ENCODE measurements around the gene MANEAL. TPM values are rescaled to one million over a fixed set of nuclear protein-coding genes. Genes with fewer than 3 reads are reported as not detected.
A peak's percentile ranks its signal among the peaks of the same experiment; 100 is the strongest.

The MANEAL gene
- total and polyA plus RNA-seq, 12 donors = 0.66 to 3.1 (median 1.4) TPM

DNA sequence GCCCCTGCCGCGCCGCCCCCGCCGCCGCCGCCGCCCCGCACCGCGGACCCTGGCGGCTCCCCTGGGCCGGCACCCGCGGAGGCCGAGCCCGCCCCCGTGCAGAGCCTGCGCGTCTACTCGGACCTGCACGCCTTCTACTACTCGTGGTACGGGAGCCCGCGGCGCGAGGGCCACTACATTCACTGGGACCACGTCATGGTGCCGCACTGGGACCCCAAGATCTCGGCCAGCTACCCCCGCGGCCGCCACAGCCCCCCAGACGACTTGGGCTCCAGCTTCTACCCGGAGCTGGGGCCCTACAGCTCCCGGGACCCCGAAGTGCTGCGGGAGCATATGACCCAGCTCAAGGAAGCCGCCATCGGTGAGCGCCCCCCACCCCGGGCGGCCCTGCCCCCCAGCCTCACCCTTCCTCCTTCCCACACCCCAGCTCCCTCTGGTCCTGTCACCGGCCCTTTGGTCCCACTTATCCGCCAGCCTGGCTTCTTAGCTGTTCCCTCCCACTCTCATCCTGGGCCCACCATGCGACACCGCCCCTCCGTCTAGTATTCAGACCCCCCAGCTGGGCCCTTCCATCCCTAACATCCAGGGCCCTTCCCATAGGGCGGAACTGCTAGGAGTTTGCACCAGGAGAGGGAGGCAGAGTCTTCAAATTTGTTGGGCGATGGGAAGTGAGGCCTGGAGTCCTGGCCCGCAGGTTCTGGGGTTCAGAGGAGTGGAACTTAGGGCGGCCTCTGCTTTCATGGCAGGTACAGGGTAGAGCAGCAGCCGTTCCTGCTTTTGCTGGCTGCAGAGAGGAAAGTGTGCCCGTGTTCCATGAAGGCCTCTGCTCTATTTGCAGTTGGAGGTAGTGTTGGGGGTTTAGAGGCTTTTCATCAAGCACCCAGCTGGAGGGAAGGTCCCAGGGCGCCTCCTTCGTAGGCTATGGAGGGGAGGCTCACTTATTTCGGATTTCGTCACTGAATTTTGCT is 1.0 kb downstream of the MANEAL start:
- intact Hi-C loops (cut with DNase I) = no loop called here

DNA sequence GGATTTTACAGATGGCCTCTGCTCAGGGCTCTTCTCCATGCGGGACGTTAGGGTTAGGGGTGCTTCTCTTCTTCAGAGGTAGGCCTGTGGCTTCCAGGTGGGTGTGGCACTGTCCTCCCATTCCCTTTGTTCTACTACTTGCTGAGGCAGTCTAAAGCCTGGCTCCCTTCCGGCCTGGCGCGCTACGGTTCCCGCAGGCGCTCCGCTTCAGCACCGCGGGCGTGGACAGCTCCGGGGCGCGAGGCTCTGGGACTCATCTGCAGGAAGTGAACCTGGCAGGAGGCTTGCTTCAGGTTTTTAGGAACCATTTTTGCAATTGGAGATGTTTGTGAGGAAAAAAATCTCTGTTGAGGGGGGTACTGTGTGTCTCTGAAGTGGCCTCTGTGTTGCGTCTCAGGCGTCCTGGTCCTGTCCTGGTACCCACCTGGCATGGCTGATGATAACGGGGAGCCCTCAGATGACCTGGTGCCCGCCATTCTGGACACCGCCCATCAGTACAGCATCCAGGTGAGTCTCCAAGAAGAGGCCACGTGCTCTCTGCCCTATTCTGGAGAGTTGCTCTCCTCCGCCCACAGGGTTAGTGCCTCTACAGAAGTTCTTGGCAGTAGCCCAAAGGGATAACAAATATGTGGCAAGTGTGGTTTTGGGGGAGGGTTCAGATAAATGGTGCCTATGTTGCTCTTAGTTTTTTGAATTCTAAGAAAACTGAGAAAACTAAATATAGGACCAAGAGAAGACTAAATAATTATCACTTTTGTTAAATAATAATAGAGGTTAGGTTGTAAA is 1.9 kb downstream of the MANEAL start:
- Histone ChIP-seq H3K36me3 (peaks cover 0 to 15% (median 0%) of the 10 kb centered on the region in 9 donors), H3K4me1 (peaks cover 0 to 22% (median 16%) of the 10 kb centered on the region in 9 donors), H3K9me3 (no peaks in the 10 kb centered on the region), H3K4me3 (peak overlapping the region in 2 of 10 donors; percentile 61 to 67), H3K27me3 (peaks cover 0 to 33% (median 0%) of the 10 kb centered on the region in 7 donors), H3K27ac (no peak overlapping the region)
- WGBS, 2 donors = 23 to 25% methylated on average over 22 of the region's 22 CpGs
- intact Hi-C loops (cut with DNase I) = no loop called here
- DNase-seq (peak; percentile 41 to 61), ATAC-seq (peak; percentile 44 to 81 (median 76))
- TF ChIP-seq, protein P1, sequence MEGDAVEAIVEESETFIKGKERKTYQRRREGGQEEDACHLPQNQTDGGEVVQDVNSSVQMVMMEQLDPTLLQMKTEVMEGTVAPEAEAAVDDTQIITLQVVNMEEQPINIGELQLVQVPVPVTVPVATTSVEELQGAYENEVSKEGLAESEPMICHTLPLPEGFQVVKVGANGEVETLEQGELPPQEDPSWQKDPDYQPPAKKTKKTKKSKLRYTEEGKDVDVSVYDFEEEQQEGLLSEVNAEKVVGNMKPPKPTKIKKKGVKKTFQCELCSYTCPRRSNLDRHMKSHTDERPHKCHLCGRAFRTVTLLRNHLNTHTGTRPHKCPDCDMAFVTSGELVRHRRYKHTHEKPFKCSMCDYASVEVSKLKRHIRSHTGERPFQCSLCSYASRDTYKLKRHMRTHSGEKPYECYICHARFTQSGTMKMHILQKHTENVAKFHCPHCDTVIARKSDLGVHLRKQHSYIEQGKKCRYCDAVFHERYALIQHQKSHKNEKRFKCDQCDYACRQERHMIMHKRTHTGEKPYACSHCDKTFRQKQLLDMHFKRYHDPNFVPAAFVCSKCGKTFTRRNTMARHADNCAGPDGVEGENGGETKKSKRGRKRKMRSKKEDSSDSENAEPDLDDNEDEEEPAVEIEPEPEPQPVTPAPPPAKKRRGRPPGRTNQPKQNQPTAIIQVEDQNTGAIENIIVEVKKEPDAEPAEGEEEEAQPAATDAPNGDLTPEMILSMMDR (IDR thresholded peaks at IDR 0.05) = no peak

More for the DNA sequence above, 1.0 kb downstream of the MANEAL start:
- 8 to 11% methylated on average over 50 to 59 of the region's 59 CpGs for WGBS, 2 donors
- TF ChIP-seq, protein P1 (IDR thresholded peaks at IDR 0.05) = no peak
- Histone ChIP-seq H3K9me3 (no peaks in the 10 kb centered on the region), H3K4me3 (peak overlapping the region in 9 of 10 donors; percentile 14 to 67 (median 59)), H3K27ac (no peak overlapping the region), H3K27me3 (peaks cover 0 to 39% (median 8%) of the 10 kb centered on the region in 7 donors), H3K36me3 (peaks cover 0 to 6% (median 0%) of the 10 kb centered on the region in 9 donors), H3K4me1 (peaks cover 0 to 22% (median 16%) of the 10 kb centered on the region in 9 donors)
- ATAC-seq (peak in 1 of 8 donors; percentile 8), DNase-seq (no peak)

DNA sequence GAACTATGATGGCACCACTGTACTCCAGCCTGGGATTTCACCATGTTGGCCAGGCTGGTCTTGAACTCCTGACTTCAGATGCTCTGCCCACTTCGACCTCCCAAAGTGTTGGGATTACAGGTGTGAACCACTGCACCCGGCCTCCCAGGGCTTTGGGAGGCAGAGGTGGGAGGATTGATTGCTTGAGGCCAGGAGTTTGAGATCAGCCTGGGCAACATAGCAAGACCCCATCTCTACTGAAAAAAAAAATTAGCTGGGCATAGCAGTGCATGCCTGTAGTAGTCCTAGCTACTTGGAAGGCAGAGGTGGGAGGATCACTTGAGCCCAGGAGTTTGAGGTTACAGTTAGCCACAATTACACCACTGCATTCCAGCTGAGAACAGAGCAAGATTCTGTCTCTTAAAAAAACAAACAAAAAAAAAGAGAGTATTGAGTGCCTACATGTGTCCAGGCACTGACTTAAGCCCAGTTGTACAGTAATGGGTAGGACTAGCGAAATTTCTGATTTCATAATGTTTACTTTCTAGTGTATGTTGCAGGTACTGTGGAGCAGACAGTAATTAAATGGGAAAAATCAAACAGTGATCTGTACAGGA is 4.2 kb downstream of the MANEAL start:
- TF ChIP-seq, protein P1 (IDR thresholded peaks at IDR 0.05) = no peak
- H3K4me1 ChIP-seq = peaks cover 0 to 22% (median 16%) of the 10 kb centered on the region in 9 donors
- peaks cover 0 to 34% (median 12%) of the 10 kb centered on the region in 9 donors for H3K36me3 ChIP-seq
- H3K9me3 ChIP-seq = no peaks in the 10 kb centered on the region
- H3K27ac ChIP-seq = no peak overlapping the region
- WGBS, 2 donors = 92 to 93% methylated on average over 3 of the region's 3 CpGs
- H3K27me3 ChIP-seq = peaks cover 0 to 24% (median 0%) of the 10 kb centered on the region in 7 donors
- intact Hi-C loops (cut with DNase I) = no loop called here
- no peak for ATAC-seq
- no peak overlapping the region for H3K4me3 ChIP-seq
- no peak for DNase-seq
